Thyroid gland (tissue), 4 donors: ENCODE results near the gene HNRNPR. TPM values are rescaled to one million over a fixed set of nuclear protein-coding genes. Genes with fewer than 3 reads are reported as not detected.

Experiments used
- DNase-seq, 2 donors: peaks; one replicate each; pipeline ENCODE4 v3.0.0-alpha.2; 2019
- H3K27ac ChIP-seq, 3 donors: fragments of 200-600 bp; sonication (generic); 1 replicate in 2 of 3; 2 replicates in 1 of 3; pipeline ENCODE4 v1.5.1; 2016 to 2019; ENCODE audit warnings: mild to moderate bottlenecking in 1 of 3, moderate library complexity in 1 of 3
- H3K27me3 ChIP-seq: fragments of 200-600 bp; sonication (generic); one replicate; pipeline ENCODE4 v1.5.1; 2019
- H3K36me3 ChIP-seq, 2 donors: fragments of 200-600 bp; sonication (generic); one replicate each; pipeline ENCODE4 v1.5.1; 2016 to 2019
- H3K4me1 ChIP-seq, 2 donors: fragments of 200-600 bp; sonication (generic); one replicate each; pipeline ENCODE4 v1.5.1; 2017 to 2019
- H3K4me3 ChIP-seq, 3 donors: fragments of 200-600 bp; sonication (generic); replicated peaks in 1 of 3; 1 replicate in 2 of 3; 2 replicates in 1 of 3; pipeline ENCODE4 v1.5.1; 2016; ENCODE audit warnings: mild to moderate bottlenecking in 1 of 3
- H3K9me3 ChIP-seq: fragments of 200-600 bp; sonication (generic); one replicate; pipeline ENCODE4 v1.5.1; 2017
- CTCF ChIP-seq, 6 experiments: fragments of 200-600 bp in 3 of 6; fragments of 450-650 bp in 3 of 6; sonication (generic) in 3 of 6; IDR thresholded peaks; one replicate each; pipeline ENCODE4 v1.5.1; 2016 to 2019; ENCODE audit warnings: antibody characterized with exemption in 6 of 6, mild to moderate bottlenecking in 2 of 6, inconsistent platforms in 1 of 6, moderate library complexity in 1 of 6
- POLR2A ChIP-seq, 2 donors: fragments of 450-650 bp; IDR thresholded peaks; one replicate each; pipeline ENCODE4 v1.6.1; 2017; ENCODE audit warnings: antibody characterized with exemption in 2 of 2, mild to moderate bottlenecking in 2 of 2, moderate library complexity in 1 of 2
- WGBS, 2 donors: methylation state at CpG; one replicate each; pipeline ENCODE4 v1.1.5; 2017; 5-methylcytosine and 5-hydroxymethylcytosine counted together
- intact Hi-C: fragments of 100-400 bp; cut with DNase I; formaldehyde crosslinking; loops from one replicate; pipeline ENCODE4 v1.15.1; 2023
- total RNA-seq, 4 donors: library from RNA; depleted of rRNA; stranded (reverse); fragments of >200 nt; gene quantifications; one replicate each; pipeline ENCODE4 v1.2.3, GENCODE V29; 2016

HNRNPR gene
- total RNA-seq, 4 donors from 2014 or later, result 82.8 to 107 (median 99.4) TPM

- DNase-seq, result peak; percentile 92 to 93
- Histone ChIP-seq H3K9me3 (no peaks in the 10 kb centered on the region), H3K27me3 (no peaks in the 10 kb centered on the region), H3K27ac (peak overlapping the region; percentile 98 to 100 (median 99)), H3K4me3 (peak overlapping the region; percentile 42 to 86 (median 53)), H3K36me3 (peaks cover 14 to 19% of the 10 kb centered on the region in 2 donors), H3K4me1 (peaks cover 59 to 66% of the 10 kb centered on the region in 2 donors)
- TF ChIP-seq POLR2A (IDR thresholded peaks at IDR 0.05), result peak; percentile 95 to 98
- TF ChIP-seq CTCF (IDR thresholded peaks at IDR 0.05), result peak in 1 of 6 experiments; percentile 11
- intact Hi-C loops, result no loop called here
- 0 to 1% methylated on average over 15 to 41 of the region's 61 CpGs for WGBS, 2 donors
These were observed 24.7 kb upstream of the HNRNPR start for GRCh38 chr1:23368562-23369334.

- Histone ChIP-seq H3K36me3 (peaks cover 22 to 26% of the 10 kb centered on the region in 2 donors), H3K4me3 (peak overlapping the region; percentile 42 to 86 (median 53)), H3K27ac (peak overlapping the region; percentile 98 to 100 (median 99)), H3K27me3 (no peaks in the 10 kb centered on the region), H3K9me3 (no peaks in the 10 kb centered on the region), H3K4me1 (peaks cover 51 to 62% of the 10 kb centered on the region in 2 donors)
- no peak for TF ChIP-seq CTCF (IDR thresholded peaks at IDR 0.05)
- peak; percentile 36 to 91 for TF ChIP-seq POLR2A (IDR thresholded peaks at IDR 0.05)
- 3 to 4% methylated on average over 18 to 38 of the region's 41 CpGs for WGBS, 2 donors
- intact Hi-C loops, result no loop called here
- peak; percentile 99 for DNase-seq
These were observed 23.9 kb upstream of the HNRNPR start for GRCh38 chr1:23367791-23368561.

- intact Hi-C loops, result no loop called here
These were observed 23.3 kb upstream of the HNRNPR start for GRCh38 chr1:23367451-23367790.

GRCh38 chr1:23366598-23366997, 22.5 kb upstream of the HNRNPR start:
- peak overlapping the region; percentile 32 to 100 (median 99) for H3K27ac ChIP-seq
- TF ChIP-seq CTCF (IDR thresholded peaks at IDR 0.05), result no peak
- TF ChIP-seq POLR2A (IDR thresholded peaks at IDR 0.05), result no peak
- no peaks in the 10 kb centered on the region for H3K27me3 ChIP-seq
- peaks cover 37 to 48% of the 10 kb centered on the region in 2 donors for H3K4me1 ChIP-seq
- H3K9me3 ChIP-seq, result peaks cover 7% of the 10 kb centered on the region
- H3K36me3 ChIP-seq, result peaks cover 35 to 40% of the 10 kb centered on the region in 2 donors
- intact Hi-C loops, result no loop called here
- H3K4me3 ChIP-seq, result no peak overlapping the region
- 40 to 56% methylated on average over 5 of the region's 5 CpGs for WGBS, 2 donors
- DNase-seq, result no peak

More at GRCh38 chr1:23367451-23367790, 23.3 kb upstream of the HNRNPR start:
- DNase-seq, result peak in 1 of 2 donors; percentile 34
- H3K27me3 ChIP-seq, result no peaks in the 10 kb centered on the region
- H3K4me3 ChIP-seq, result peak overlapping the region in 2 of 3 donors; percentile 21 to 53
- peaks cover 45 to 56% of the 10 kb centered on the region in 2 donors for H3K4me1 ChIP-seq
- H3K27ac ChIP-seq, result peak overlapping the region; percentile 32 to 100 (median 99)
- TF ChIP-seq CTCF (IDR thresholded peaks at IDR 0.05), result no peak
- TF ChIP-seq POLR2A (IDR thresholded peaks at IDR 0.05), result no peak
- H3K36me3 ChIP-seq, result peaks cover 27 to 32% of the 10 kb centered on the region in 2 donors
- H3K9me3 ChIP-seq, result peaks cover 5% of the 10 kb centered on the region
- WGBS, 2 donors, result 35 to 40% methylated on average over 9 of the region's 9 CpGs
